ENCODE results near the gene TMEM237. TPM values are rescaled to one million over a fixed set of nuclear protein-coding genes. Genes with fewer than 3 reads are reported as not detected.

TMEM237 gene
- total and polyA plus RNA-seq, 8 donors: 18.9 to 61.3 (median 56.9) TPM

DNA sequence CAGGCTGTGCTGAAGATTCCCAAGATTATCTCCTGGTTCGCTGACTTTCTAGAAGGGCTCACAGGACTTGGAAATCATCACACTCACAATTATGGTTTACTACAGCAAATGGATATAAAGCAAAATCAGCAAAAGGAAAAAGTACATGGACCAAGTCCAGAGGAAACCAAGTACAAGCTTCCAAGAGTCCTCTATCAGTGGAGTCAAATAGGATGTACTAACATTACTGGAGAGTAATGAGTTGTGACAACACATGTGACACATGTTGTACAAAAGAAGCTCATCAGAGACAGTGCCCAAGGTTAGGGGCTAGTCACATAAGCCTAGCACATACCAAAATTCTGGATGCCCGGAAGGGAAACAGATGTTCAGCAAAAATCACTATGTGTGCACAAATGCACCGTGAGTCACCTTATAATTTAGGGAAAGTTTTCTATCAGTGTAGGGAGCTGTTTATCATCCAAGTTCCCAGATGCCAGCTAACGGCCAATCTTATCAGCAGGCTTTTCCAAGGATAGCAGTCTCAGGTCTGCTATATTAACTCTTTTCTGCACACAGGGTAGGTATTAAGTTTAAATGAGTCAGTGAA lies 9.5 kb downstream of the TMEM237 start:
- Histone ChIP-seq H3K27me3 (no peaks in the 10 kb centered on the region), H3K9me3 (no peaks in the 10 kb centered on the region), H3K4me3 (no peak overlapping the region), H3K27ac (no peak overlapping the region), H3K36me3 (peaks cover 0 to 39% of the 10 kb centered on the region in 2 donors), H3K4me1 (no peaks in the 10 kb centered on the region)
- intact Hi-C loops (cut with DNase I): no loop called here
- DNase-seq (peak in 2 of 4 donors; percentile 22 to 56), ATAC-seq (no peak)
- TF ChIP-seq, protein P1, sequence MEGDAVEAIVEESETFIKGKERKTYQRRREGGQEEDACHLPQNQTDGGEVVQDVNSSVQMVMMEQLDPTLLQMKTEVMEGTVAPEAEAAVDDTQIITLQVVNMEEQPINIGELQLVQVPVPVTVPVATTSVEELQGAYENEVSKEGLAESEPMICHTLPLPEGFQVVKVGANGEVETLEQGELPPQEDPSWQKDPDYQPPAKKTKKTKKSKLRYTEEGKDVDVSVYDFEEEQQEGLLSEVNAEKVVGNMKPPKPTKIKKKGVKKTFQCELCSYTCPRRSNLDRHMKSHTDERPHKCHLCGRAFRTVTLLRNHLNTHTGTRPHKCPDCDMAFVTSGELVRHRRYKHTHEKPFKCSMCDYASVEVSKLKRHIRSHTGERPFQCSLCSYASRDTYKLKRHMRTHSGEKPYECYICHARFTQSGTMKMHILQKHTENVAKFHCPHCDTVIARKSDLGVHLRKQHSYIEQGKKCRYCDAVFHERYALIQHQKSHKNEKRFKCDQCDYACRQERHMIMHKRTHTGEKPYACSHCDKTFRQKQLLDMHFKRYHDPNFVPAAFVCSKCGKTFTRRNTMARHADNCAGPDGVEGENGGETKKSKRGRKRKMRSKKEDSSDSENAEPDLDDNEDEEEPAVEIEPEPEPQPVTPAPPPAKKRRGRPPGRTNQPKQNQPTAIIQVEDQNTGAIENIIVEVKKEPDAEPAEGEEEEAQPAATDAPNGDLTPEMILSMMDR (IDR thresholded peaks at IDR 0.05): no peak

DNA sequence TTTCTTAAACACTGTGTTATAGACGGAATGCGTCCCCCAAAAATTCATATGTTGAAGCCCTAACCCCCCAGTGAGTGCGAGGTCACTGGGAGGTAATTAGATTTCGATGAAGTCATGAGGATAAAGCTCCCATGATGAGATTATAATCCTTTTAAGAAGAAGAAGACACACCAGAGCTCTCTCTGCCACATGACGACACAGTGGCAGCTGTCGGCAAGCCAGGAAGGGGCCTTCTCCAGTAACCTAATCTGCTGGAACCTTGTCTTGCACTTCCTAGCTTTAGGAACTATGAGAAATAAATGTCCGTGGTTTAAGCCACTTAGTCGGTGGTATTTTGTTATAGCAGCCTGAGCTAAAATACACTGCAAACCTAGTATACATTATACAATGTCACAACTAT lies 12.3 kb downstream of the TMEM237 start:
- intact Hi-C loops (cut with DNase I): no loop called here
- Histone ChIP-seq H3K27ac (no peak overlapping the region), H3K4me3 (no peak overlapping the region), H3K9me3 (no peaks in the 10 kb centered on the region), H3K36me3 (peaks cover 0 to 33% of the 10 kb centered on the region in 2 donors), H3K4me1 (no peaks in the 10 kb centered on the region), H3K27me3 (no peaks in the 10 kb centered on the region)
- TF ChIP-seq, protein P1 (IDR thresholded peaks at IDR 0.05): no peak
- DNase-seq (no peak), ATAC-seq (no peak)

DNA sequence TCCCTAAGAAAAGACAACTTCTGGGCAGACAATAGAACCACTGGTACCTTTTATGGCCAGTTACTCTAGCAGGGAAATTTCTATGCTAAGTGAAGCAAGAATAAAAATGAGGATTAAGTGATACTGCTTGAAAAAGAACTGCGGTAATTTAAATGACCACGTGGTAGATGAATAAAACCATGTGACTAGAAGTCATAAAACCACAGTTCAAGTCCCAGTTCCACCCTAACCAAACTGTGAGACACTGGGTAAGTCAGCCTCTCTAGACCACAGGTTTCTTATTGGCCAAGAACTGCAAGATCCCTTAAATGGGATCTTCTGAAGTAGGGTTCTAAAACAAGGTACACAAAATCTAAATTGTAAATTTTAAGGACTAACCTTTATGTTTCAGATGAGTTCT lies 12.7 kb downstream of the TMEM237 start:
- H3K4me1 ChIP-seq: no peaks in the 10 kb centered on the region
- H3K27ac ChIP-seq: no peak overlapping the region
- TF ChIP-seq, protein P1 (IDR thresholded peaks at IDR 0.05): no peak
- ATAC-seq (no peak), DNase-seq (no peak)
- H3K27me3 ChIP-seq: no peaks in the 10 kb centered on the region
- H3K4me3 ChIP-seq: no peak overlapping the region
- H3K36me3 ChIP-seq: peaks cover 0 to 28% of the 10 kb centered on the region in 2 donors
- no peaks in the 10 kb centered on the region for H3K9me3 ChIP-seq
- intact Hi-C loops (cut with DNase I): no loop called here

DNA sequence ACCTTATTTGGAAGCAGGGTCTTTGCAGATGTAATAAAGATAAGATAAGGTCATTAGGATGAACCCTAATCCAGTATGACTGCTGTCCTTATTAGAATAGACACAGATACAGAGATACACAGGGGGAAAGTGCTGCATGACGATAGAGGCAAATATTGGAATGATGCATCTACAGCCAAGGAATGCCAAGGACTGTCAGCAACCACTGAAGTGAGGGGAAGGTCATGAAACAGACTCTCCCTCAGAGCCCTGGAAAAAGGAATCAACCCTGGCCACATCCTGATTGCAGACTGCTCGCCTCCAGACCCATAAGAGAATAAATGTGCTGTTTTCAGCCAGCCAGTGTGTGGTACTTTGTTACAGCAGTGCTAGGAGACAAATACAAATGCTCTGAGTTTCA lies 14.8 kb downstream of the TMEM237 start:
- ATAC-seq (no peak), DNase-seq (no peak)
- H3K4me1 ChIP-seq: no peaks in the 10 kb centered on the region
- peaks cover 0 to 22% of the 10 kb centered on the region in 2 donors for H3K36me3 ChIP-seq
- H3K27ac ChIP-seq: no peak overlapping the region
- H3K4me3 ChIP-seq: no peak overlapping the region
- H3K9me3 ChIP-seq: no peaks in the 10 kb centered on the region
- intact Hi-C loops (cut with DNase I): no loop called here
- TF ChIP-seq, protein P1 (IDR thresholded peaks at IDR 0.05): no peak
- no peaks in the 10 kb centered on the region for H3K27me3 ChIP-seq

GRCh38 chr2:201622306-201622970 lies 20.9 kb downstream of the TMEM237 start:
- no peak overlapping the region for H3K4me3 ChIP-seq
- intact Hi-C loops (cut with DNase I): no loop called here
- no peaks in the 10 kb centered on the region for H3K9me3 ChIP-seq
- TF ChIP-seq, protein P1 (IDR thresholded peaks at IDR 0.05): no peak
- no peak for ATAC-seq
- no peak overlapping the region for H3K27ac ChIP-seq
- peaks cover 0 to 4% of the 10 kb centered on the region in 2 donors for H3K36me3 ChIP-seq
- DNase-seq: no peak
- H3K27me3 ChIP-seq: no peaks in the 10 kb centered on the region
- H3K4me1 ChIP-seq: no peaks in the 10 kb centered on the region

Measured in left lung (tissue), 10 donors.